ENCODE results near the gene ITPRID2.

ITPRID2 gene

GRCh38 chr2:181891258-181891965, at the start of gene ITPRID2:
Gene ITPRID2, plus strand, starts transcription at chr2:181891730. Its CDS starts 337 bp downstream, at chr2:181892067.
- DNase-seq (ENCODE audit: low read depth in 2 of 2): peak; percentile 89 to 95
- peak within 1 kb of the TSS; percentile 82 to 85 for H3K4me3 ChIP-seq (replicated peaks in 1 of 2; ENCODE audit: low read depth in 2 of 2, low read length in 2 of 2)
- no peak for TF ChIP-seq CTCF (IDR thresholded peaks at IDR 0.05; ENCODE audit: low read depth, low read length)

GRCh38 chr2:181844551-181845290, 46.8 kb upstream of the ITPRID2 start:
- TF ChIP-seq CTCF (IDR thresholded peaks at IDR 0.05; ENCODE audit: low read depth, low read length): no peak
- no peak overlapping the region for H3K4me3 ChIP-seq (replicated peaks in 1 of 2; ENCODE audit: low read depth in 2 of 2, low read length in 2 of 2)
- DNase-seq (ENCODE audit: low read depth in 2 of 2): no peak

GRCh38 chr2:181846399-181847197, 44.9 kb upstream of the ITPRID2 start:
- DNase-seq (ENCODE audit: low read depth in 2 of 2): no peak
- H3K4me3 ChIP-seq (replicated peaks in 1 of 2; ENCODE audit: low read depth in 2 of 2, low read length in 2 of 2): no peak overlapping the region
- no peak for TF ChIP-seq CTCF (IDR thresholded peaks at IDR 0.05; ENCODE audit: low read depth, low read length)

- H3K4me3 ChIP-seq (replicated peaks in 1 of 2; ENCODE audit: low read depth in 2 of 2, low read length in 2 of 2): no peak overlapping the region
- no peak for TF ChIP-seq CTCF (IDR thresholded peaks at IDR 0.05; ENCODE audit: low read depth, low read length)
- DNase-seq (ENCODE audit: low read depth in 2 of 2): no peak
These were observed 44.4 kb upstream of the ITPRID2 start for GRCh38 chr2:181847198-181847556.

GRCh38 chr2:181847702-181848101, 43.8 kb upstream of the ITPRID2 start:
- no peak for DNase-seq (ENCODE audit: low read depth in 2 of 2)
- no peak overlapping the region for H3K4me3 ChIP-seq (replicated peaks in 1 of 2; ENCODE audit: low read depth in 2 of 2, low read length in 2 of 2)
- TF ChIP-seq CTCF (IDR thresholded peaks at IDR 0.05; ENCODE audit: low read depth, low read length): no peak

GRCh38 chr2:181848261-181848886, 43.2 kb upstream of the ITPRID2 start:
- DNase-seq (ENCODE audit: low read depth in 2 of 2): peak; percentile 3 to 44
- TF ChIP-seq CTCF (IDR thresholded peaks at IDR 0.05; ENCODE audit: low read depth, low read length): no peak
- no peak overlapping the region for H3K4me3 ChIP-seq (replicated peaks in 1 of 2; ENCODE audit: low read depth in 2 of 2, low read length in 2 of 2)
